HG03097 (cell line): ENCODE data around the gene TTC24.
"Not testable (repeated sequence)": the region's sequence is repeated elsewhere in the genome, so short reads cannot be mapped to it uniquely, and the experiment has no call there.

ENCODE experiments used
- ATAC-seq: cut with Tn5 transposase; IDR thresholded peaks from one replicate; pipeline ENCODE4 v1.9.1; 2021; ENCODE audit not compliant: unreplicated experiment, low FRiP score

The TTC24 gene

DNA sequence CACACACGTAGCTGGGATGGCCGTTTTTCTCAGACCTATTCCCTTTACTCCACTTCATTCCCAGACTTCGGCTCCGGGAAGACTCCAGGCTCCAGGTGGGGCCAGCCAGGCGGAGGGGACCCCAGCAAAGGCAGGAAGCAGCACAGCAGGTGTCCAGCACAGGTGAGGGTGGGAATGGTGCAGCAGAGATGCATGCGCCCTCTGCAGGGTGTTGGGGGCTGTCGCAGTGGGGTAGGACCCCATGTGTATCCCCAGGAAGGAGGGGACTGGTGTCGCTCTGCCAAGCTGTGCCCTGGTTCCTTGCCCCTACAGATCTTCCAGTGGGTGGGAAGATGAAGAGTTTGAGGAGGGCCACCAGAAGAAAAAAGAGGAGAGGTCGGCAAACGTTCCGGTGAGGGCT lies 5.3 kb downstream of the TTC24 start:
- ATAC-seq = no peak

DNA sequence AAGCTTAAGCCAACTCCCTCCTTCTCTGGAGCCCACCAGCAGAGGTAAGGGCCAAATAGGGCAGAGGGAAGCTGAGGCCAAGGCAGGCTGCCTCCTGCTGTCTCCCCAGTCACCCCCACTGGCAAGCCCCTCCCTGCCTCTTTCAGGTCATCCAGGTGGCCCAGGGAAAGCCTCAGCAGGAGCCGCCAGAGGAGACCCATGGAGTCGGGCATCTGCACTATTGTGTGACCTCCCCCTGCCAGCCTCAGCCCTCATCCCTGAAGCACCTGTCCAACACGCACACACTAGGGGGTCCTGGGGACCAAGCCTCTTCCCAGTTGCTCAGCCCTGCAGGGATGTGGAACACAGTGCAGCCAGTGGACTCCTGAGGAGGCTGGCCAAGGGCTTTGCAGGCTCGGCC lies 6.8 kb downstream of the TTC24 start:
- ATAC-seq = no peak

DNA sequence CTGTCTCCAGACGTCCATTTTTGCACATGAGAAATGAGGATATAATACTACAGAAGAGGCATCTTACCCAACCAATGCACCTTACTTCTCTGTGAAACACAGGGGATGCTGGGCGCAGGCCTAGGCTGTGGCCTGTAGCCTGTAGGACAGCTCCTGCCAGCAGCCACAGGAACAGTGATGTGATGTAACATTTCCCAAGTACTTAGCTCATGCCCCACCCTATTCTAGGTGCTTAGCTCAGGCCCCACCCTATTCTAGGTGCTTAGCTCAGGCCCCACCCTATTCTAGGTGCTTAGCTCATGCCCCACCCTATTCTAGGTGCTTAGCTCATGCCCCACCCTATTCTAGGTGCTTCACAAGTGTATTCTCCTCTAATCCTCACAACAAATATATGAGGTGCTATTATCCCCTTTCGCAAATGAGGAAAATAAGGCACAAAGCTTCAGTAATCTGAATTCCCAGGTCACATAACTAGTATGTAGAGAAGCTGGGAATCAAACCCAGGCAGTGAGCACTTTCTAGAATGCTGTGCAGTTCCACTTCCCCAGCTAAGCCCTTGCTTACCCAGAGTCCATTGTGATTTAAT lies 7.5 kb downstream of the TTC24 start:
- ATAC-seq = no peak

DNA sequence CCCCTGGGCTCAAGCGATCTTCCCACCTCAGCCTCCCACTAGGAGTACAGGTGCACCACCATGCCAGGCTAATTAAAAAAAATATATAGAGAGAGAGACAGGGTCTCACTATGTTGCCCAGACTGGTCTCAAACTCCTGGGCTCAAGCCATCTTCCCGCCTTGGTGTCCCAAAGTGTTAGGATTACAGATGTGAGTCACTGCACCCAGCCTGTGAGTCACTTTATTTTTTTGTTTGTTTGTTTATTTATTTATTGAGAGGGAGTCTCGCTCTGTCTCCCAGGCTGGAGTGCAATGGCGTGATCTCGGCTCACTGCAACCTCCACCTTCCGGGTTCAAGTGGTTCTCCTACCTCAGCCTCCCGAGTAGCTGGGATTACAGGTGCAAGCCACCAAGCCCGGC lies 8.4 kb downstream of the TTC24 start:
- ATAC-seq = not testable (repeated sequence)

DNA sequence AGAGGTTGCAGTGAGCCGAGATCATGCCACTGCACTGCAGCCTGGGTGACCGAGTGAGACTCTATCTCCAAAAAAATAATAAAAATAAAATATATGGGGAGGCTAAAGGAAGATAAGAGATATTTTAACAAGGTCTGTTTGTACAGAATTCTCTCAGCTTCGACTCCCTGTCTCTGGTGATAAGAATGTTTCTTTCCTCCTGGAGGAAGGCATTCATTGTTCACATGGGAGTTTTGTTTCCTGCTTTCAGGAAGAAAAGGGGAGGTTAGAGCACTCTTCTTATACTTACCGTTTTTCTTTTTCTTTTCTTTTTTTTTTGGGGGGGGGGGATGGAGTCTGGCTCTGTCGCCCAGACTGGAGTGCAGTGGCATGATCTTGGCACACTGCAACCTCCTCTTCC lies 10.0 kb downstream of the TTC24 start:
- no peak for ATAC-seq

DNA sequence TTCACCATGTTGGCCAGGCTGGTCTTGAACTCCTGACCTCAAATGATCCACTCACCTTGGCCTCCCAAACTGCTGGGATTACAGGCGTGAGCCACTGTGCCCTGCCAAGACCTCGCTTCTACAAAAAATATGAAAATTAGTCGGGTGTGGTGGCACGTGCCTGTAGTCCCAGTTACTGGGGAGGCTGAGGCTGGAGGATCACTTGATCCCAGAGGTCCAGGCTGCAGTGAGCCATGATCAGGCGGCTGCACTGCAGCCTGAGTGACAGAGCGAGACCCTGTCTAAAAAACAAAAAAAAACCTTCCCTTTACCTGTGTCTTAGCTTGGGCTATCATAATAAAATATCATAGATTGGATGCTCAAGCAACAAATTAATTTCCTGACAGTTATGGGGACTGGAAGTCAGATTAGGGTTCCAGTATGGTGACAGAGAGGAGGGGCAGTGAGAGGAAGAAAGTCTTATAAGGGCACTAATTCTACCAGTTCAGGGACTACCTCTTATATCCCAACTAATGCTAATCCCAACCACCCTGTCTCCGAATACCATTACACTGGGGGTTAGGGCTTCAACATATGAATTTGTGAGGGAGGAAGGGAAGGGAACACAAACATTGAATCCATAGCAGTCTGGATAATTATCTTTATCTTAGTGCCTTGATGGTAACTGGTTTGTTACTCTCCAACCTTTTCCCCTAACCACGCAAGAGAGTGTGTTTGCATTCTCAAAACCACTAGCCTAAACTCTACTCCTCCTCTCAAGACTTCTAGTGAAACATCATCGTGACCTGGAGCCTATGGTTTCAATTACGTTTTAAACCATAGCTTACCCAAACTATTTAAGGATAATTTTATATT lies 11.0 kb downstream of the TTC24 start:
- ATAC-seq = no peak

DNA sequence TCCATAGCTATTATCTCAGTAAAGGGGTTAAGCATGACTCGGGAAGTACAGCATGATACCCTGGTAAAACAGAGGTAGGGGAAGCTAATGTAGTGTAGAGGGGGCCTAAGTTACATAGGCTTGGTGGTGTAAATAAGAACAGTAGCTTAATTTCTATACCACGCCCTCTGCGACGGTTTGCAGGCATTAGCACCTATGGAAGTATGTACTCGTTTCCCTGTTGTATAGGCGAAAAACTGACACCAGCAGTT lies 11.6 kb downstream of the TTC24 start:
- ATAC-seq = no peak

DNA sequence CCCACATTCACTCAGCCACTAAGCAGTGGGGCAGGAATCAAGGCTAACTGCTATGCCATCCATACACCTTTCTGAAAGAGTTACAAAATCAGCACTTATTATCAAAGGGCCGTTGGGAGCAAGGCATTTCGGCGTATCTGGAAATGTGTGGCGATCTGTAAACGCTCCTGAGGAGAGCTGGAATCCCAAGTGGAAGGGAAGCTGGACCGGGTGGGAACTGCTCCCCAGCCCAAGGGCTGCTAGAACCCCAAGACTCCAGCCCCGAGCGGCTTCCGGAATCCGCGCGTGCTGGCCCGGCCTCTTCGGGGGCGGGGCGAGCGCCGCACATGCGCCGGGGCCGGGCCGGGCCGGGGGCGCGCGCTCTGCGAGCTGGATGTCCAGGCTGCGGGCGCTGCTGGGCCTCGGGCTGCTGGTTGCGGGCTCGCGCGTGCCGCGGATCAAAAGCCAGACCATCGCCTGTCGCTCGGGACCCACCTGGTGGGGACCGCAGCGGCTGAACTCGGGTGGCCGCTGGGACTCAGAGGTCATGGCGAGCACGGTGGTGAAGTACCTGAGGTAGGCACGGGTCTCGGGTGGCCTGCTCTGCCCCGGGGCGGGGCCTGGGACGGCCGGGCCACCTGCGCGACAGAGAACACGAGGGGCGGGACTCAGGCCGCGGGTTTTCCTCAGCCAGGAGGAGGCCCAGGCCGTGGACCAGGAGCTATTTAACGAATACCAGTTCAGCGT lies 12.1 kb downstream of the TTC24 start, which contains the start of gene NAXE:
Gene NAXE, plus strand, starts transcription at position 345 of the 726 bp plus-strand sequence. Its CDS starts 29 bp downstream, at position 374.
- peak; percentile 79 for ATAC-seq

DNA sequence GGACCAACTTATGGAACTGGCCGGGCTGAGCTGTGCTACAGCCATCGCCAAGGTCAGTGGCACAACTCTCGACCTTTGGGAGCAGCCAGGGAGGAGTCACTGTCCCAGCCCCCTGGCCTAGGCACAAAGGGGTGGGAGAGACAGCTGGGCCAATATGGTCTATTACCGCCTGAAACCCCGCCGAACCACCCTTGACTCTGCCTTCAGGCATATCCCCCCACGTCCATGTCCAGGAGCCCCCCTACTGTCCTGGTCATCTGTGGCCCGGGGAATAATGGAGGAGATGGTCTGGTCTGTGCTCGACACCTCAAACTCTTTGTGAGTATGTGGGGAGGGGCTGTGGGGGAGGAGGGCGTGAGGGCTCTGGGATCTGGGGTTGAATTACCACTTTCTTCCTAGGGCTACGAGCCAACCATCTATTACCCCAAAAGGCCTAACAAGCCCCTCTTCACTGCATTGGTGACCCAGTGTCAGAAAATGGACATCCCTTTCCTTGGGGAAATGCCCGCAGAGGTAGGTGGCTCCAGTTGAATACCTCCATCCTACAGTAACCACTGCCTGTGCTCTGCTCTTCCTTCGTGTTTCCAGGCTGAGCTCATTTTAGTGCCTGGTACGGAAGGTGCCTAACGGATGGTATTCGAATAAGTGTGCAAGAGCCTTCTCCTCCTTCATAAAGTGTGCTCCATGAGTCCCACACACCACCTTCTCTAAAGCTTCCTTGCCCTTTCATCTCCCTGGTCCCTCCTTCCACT lies 12.8 kb downstream of the TTC24 start:
- no peak for ATAC-seq

DNA sequence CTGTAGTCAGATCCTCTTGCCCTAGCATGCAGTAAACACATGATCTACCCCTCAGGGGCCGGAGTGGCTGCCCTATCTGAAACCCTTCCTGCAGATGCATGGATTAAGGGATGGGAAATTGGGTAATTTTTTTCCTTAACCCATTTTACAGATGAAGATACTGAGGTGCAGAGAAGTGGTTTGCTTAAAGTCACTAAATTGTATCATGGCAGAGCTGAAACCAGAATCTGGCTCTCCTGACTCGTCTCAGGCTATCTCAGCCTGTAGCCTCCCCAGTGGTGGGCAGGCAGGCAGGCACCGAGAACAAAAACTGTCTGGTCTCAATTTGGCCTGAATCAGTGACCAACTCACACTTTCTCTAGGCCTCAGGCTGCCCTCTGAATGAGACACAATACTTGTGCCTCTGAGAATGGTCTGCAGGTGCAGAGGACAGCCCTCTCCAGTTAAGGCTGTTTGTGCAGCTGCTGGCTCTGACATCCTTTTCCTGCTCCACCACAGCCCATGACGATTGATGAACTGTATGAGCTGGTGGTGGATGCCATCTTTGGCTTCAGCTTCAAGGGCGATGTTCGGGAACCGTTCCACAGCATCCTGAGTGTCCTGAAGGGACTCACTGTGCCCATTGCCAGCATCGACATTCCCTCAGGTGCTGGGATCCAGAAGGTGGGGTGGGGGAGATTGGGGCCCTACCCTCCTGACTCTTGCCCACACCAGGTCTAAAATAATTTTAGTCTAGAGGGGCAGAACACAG lies 13.6 kb downstream of the TTC24 start:
- no peak for ATAC-seq

DNA sequence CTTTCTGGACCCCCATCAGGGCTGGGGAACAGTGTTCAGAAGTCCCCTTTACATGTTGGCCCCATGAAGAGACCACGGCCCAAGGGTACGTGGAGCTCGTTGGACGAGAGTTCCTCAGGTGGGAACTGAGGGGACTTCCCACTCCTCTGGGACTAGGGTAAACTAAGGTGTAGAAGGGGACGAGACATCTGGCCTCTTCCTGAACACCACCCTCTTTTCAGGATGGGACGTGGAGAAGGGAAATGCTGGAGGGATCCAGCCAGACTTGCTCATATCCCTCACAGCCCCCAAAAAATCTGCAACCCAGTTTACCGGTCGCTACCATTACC lies 14.1 kb downstream of the TTC24 start:
- no peak for ATAC-seq

DNA sequence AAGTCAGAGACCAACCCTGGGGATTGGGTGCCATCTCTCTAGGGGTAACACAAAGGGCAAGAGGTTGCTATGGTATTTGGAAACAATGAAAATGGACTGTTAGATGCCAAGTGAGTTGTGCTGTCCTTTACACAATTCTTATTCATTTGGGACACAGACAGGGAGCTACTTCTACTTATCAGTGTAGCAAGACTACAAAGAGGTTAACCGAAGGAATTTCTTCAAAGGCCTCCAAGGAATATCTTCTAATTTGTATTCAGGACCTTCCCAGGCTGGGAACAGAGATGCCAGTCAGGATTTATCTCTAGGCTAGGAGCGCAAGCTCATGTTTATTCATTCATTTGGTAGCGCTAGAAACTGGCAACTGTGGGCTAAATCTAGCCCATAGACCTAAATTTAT lies 14.7 kb downstream of the TTC24 start:
- ATAC-seq = no peak

DNA sequence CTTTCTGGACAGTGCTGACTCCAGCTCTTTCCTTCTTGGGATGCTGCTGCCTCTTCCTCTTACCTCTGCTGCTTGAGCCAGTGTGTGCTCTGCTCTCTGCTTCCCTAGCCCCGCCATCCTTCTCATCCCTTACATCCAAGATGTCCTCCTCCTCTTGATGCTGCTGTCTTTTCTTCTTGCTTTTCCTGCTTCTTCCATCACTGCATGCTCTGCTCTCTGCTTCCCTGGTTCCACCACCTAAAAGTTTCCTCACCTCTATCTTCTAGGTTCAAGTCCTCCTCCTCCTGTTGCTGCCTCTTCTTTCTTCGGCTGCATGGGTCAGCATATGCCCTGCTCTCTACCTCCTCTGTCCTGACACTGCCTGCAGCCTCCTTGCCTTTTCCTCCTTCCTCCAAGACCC lies 15.5 kb downstream of the TTC24 start:
- no peak for ATAC-seq

DNA sequence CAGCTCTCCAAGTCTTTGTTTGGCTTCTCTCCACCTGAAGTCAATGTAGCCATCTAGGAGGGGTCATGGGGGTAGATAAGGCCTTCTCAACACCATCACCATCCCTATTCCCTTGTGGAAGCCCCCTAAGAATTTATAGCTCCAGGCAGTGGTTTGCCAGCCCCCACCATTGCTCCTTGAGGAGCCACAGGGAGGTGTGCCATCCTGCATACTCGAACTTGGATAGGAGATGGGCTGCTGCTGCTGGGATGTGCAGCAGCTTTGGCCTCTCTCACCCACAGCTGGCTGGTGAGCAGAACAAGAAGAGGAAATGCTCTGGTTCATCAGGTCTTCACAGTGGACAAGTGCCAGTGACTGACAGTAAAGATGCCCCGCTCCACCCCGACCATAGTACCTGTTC lies 16.9 kb downstream of the TTC24 start:
- ATAC-seq = no peak

DNA sequence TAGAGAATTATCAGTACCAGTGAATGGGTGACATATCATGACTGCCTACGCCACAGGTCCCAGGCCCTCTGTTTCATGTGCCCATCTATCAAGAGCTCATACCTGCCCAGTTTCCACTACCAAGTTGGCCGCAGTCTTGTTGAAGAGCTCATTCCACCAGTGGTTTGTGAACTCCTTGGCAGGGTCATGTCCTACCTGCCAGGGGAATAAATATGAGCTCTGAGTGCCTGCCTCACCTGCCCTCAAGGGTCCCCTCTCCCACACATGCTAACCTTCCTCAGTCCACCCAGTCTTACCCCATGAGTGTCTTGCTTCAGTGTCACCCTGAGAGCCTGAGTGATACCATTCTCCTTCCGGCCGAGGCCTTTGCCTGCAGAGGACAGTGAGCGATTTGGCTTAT lies 18.6 kb downstream of the TTC24 start:
- ATAC-seq = no peak

DNA sequence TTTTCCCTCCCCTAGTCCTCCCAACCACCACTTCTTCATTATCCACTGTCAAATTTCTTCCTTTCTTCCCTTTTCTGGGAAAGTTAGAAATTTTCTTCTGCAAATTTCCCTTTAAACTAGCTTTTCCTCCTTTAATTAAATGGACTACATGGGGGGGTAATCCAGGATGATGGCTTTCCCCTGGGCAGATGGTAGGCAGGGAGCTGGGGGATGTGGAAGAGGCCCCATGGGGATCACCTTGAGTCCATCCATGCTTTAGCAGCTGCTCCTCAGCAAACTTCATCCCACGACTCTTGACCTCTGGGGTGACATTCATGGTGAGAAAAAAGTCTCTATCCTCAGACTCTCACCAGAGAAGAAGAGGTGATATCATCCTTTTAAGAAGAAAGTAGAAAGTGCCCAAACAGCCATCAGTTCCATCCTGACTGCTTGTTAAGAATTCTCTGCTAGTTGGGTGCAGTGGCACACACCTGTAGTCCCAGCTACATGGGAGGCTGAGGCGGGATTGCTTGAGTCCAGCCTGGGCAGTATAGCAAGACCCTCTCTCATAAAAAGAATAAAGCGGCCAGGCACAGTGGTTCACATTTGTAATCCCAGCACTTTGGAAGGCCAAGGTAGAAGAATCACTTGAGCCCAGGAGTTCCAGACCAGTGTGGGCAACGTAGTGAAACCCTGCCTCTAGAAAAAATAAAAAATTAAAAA lies 19.4 kb downstream of the TTC24 start:
- ATAC-seq = no peak

DNA sequence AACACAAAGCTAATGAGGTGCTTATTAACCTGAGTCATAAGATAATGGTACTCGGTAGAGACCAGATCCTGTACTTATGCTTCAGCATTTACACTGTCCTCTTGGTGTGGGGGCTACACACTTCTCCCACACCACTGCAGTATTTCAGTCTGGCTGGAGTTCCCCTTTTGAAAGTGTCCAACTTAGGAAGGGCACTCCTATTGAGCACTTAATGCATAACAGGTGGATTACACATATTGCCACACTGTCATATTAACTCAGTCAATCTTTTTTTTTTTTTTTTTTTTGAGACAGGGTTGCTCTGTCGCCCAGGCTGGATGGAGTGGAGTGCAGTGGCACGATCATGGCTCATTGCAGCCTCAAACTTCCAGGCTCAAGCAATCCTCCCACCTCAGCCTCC lies 20.3 kb downstream of the TTC24 start:
- no peak for ATAC-seq

DNA sequence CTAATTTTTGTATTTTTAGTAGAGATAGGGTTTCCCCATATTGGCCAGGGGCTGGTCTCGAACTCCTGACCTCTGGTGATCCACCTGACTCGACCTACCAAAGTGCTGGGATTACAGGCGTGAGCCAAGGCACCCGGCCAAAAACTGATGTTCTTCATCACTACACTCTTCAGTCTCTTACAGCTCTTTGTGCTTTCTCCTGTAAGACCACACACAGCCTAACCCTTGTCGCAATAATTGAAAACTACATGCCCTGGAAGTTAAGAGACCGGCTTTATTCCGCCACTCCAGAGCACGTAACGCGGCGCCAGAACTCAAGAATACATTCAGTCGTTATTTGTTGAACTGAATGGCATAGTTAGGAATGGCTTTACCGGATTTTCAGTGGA lies 21.2 kb downstream of the TTC24 start:
- ATAC-seq = no peak

DNA sequence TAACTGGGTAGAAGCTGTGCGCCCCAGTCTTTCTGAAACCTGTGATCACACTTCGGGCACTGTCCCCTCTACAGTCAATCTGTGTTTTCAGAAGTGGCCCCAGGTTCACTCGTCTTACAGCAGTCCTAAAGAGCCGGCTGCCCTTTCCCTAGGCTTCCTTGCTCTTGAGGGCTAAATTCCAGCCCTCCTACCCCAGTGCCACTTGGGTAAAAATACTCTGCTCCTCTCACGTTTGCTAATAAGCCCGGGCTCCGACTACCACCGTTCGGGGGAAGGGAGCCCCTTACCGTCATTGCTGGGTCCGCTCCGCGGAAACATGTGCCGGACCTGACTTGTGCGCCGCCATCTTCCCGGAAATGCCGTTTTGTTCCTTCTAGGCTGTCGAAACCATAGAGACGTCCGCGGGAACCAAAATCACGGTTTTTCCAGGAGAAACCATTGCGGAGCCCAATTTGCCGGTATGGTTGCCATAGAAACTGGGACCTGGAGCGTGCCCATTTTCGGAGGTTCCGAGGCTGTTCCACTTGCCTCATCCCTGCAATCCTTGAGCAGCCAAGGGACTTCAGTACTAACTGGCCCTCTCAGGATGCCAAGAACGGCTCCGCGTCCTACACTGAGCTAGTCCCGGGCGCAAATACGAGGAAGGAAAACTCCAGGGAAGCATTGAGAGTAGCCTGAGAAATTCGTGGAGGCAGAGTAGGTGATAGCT lies 21.8 kb downstream of the TTC24 start, which contains the start of gene GPATCH4:
Gene GPATCH4, minus strand, starts transcription at position 358 of the 709 bp plus-strand sequence.
- no peak for ATAC-seq
